ENCODE measurements around the gene ARCN1. TPM values are rescaled to one million over a fixed set of nuclear protein-coding genes. Genes with fewer than 3 reads are reported as not detected.

Gene ARCN1
- total and polyA plus RNA-seq, 9 of the 15 experiments (the other 6 are each of a cell fraction or from before 2014, with no cell fraction given): 30.0 to 224 (median 76.4) TPM

- Histone ChIP-seq H3K4me3 (no peak overlapping the region), H3K4me2 (ENCODE audit: insufficient read depth, low read length) (no peak overlapping the region), H3K27me3 (ENCODE audit: control insufficient read depth in 2 of 2, insufficient read depth in 2 of 2, low read length in 2 of 2) (no peaks in the 10 kb centered on the region), H3K79me2 (ENCODE audit: control insufficient read depth, insufficient read depth, low read length) (no peaks in the 10 kb centered on the region), H3K9ac (ENCODE audit: insufficient read depth in 1 of 2, low read depth in 2 of 2, low read length in 2 of 2) (no peak overlapping the region; a peak in 1 of 4 replicates), H2AFZ (ENCODE audit: low read depth, low read length) (no peak overlapping the region), H3K9me3 (replicated peaks; ENCODE audit: control insufficient read depth, insufficient read depth, low read depth, low read length) (no peaks in the 10 kb centered on the region), H3K9me1 (ENCODE audit: control insufficient read depth, insufficient read depth, low read length) (peaks cover 6% of the 10 kb centered on the region), H3K4me1 (replicated peaks in 1 of 2; ENCODE audit: control insufficient read depth in 2 of 2, insufficient read depth in 2 of 2, low read length in 2 of 2) (peaks cover 17 to 34% of the 10 kb centered on the region in 2 experiments; a peak in 4 of 5 replicates), H3K27ac (ENCODE audit: extremely low read depth, low read depth, low read length) (no peak overlapping the region), H3K36me3 (ENCODE audit: control insufficient read depth, insufficient read depth, low read length) (peaks cover 64% of the 10 kb centered on the region), H4K20me1 (replicated peaks; ENCODE audit: control insufficient read depth, insufficient read depth, low read length) (no peaks in the 10 kb centered on the region)
- POLR2A ChIA-PET: interaction anchor here (0.7 to 0.8 kb wide), 3 partner anchors 14 to 93 kb away, joined by 3 read pairs; no protein-coding TSS in a partner anchor
- ATAC-seq: no peak
- intact Hi-C loops (cut with micrococcal nuclease) (no loop called here), in situ Hi-C loops (cut with MboI) (no loop called here)
- WGBS (ENCODE audit: insufficient coverage, low coverage, missing lambda C conversion rate): 47% methylated on average over 5 of the region's 5 CpGs
- CTCF ChIA-PET (ENCODE audit: low intra/inter-chr PET ratio): interaction anchor here (0.5 kb wide), 1 partner anchor 102 kb away, joined by 3 read pairs; no protein-coding TSS in a partner anchor
- BruUV-seq (replicated peaks): no TSS peak
- FAIRE-seq: no peak
- TF ChIP-seq ZBTB5 (IDR thresholded peaks at IDR 0.05) (no peak), NFIC (IDR thresholded peaks at IDR 0.05) (peak; percentile 76)
- DNase-seq (ENCODE audit: extremely low read depth in 1 of 4, low spot score in 3 of 4): no peak
Measured at GRCh38 chr11:118640332-118641154, 68.3 kb downstream of the ARCN1 start.

Measured in K562 (cell line).